ENCODE measurements around the gene CC2D1B. TPM values are rescaled to one million over a fixed set of nuclear protein-coding genes. Genes with fewer than 3 reads are reported as not detected.

Gene CC2D1B
- total and polyA plus RNA-seq, 2 experiments from 2014 or later: 5.7 to 13.1 TPM

- no peak for TF ChIP-seq ETS1 (IDR thresholded peaks at IDR 0.05)
- TF ChIP-seq EZH2phosphoT487 (IDR thresholded peaks at IDR 0.05; ENCODE audit: unreplicated experiment): no peak
- no peak for TF ChIP-seq CREB1 (CRISPR knock-in tag; IDR thresholded peaks at IDR 0.05; ENCODE audit: low read depth)
- TF ChIP-seq CTCF (conservative IDR thresholded peaks at IDR 0.05; ENCODE audit: low read depth in 2 of 2): no peak
- no peak for TF ChIP-seq STAT1 (IDR thresholded peaks at IDR 0.05; ENCODE audit: unreplicated experiment)
Observed at GRCh38 chr1:52402860-52403240, 36.8 kb upstream of the CC2D1B start (continued).

GRCh38 chr1:52400131-52400530, 34.1 kb upstream of the CC2D1B start:
- H3K9me2 ChIP-seq (ENCODE audit: insufficient read depth): no peaks in the 10 kb centered on the region
- no peaks in the 10 kb centered on the region for H3K9me3 Mint-ChIP-seq
- peaks cover 11% of the 10 kb centered on the region; the same call in 1 of the 2 replicates for H3F3A ChIP-seq (replicated peaks; ENCODE audit: low read depth)
- H4K20me1 ChIP-seq (replicated peaks; ENCODE audit: insufficient read depth): peaks cover 41% of the 10 kb centered on the region
- H3K4me3 Mint-ChIP-seq: no peak overlapping the region
- ATAC-seq (no peak), DNase-seq (ENCODE audit: low spot score) (no peak)
- peaks cover 55% of the 10 kb centered on the region for H3K36me3 ChIP-seq (ENCODE audit: insufficient read depth)
- no peaks in the 10 kb centered on the region for H3K27me3 ChIP-seq (ENCODE audit: insufficient read depth)
- H3K27me3 Mint-ChIP-seq (ENCODE audit: insufficient read depth, low read depth, poor library complexity): no peaks in the 10 kb centered on the region
- no peak overlapping the region for H2AFZ ChIP-seq
- peaks cover 11% of the 10 kb centered on the region; the same call in 1 of the 3 replicates for H3K4me1 Mint-ChIP-seq
- H3K4me3 ChIP-seq: no peak overlapping the region
- H3K79me2 ChIP-seq (replicated peaks; ENCODE audit: insufficient read depth): peaks cover 75% of the 10 kb centered on the region
- H3K27ac Mint-ChIP-seq: no peak overlapping the region
- H3K4me1 ChIP-seq (ENCODE audit: insufficient read depth): peaks cover 10% of the 10 kb centered on the region
- no peak overlapping the region for H3K4me2 ChIP-seq
- peaks cover 75% of the 10 kb centered on the region for H3K36me3 Mint-ChIP-seq (ENCODE audit: low read depth)
- H3K27ac ChIP-seq (ENCODE audit: low read depth): no peak overlapping the region
- TF ChIP-seq ZNF114 (CRISPR knock-in tag; IDR thresholded peaks at IDR 0.05) (no peak), ETS1 (IDR thresholded peaks at IDR 0.05) (no peak), CTCF (conservative IDR thresholded peaks at IDR 0.05; ENCODE audit: low read depth in 2 of 2) (no peak), POLR2AphosphoS5 (IDR thresholded peaks at IDR 0.05; ENCODE audit: low read depth) (no peak), ZNF462 (CRISPR knock-in tag; IDR thresholded peaks at IDR 0.05) (no peak), STAT1 (IDR thresholded peaks at IDR 0.05; ENCODE audit: unreplicated experiment) (no peak)
